Stimulated activated CD8-positive, alpha-beta memory T cell treated with anti-CD3 and anti-CD28 coated beads, Interleukin-7, amount 100 ng/mL, for 48 hours (primary cell): ENCODE data around the gene ACOXL.
A peak's percentile ranks its signal among the peaks of the same experiment; 100 is the strongest.

Experiments
- DNase-seq, 2 donors: peaks; one replicate each; pipeline ENCODE4 v3.0.0-alpha.2; 2020; ENCODE audit warnings: low read depth in 1 of 2; ENCODE audit errors: extremely low read depth in 1 of 2

ACOXL gene

GRCh38 chr2:111094691-111095090 lies 362.3 kb downstream of the ACOXL start:
- no peak for DNase-seq

- DNase-seq: no peak
Measured at GRCh38 chr2:111095434-111095833, 363.1 kb downstream of the ACOXL start.

GRCh38 chr2:111099402-111099801 lies 367.0 kb downstream of the ACOXL start:
- DNase-seq: no peak

GRCh38 chr2:111100087-111100764 lies 367.9 kb downstream of the ACOXL start:
- no peak for DNase-seq

GRCh38 chr2:111100765-111101162 lies 368.4 kb downstream of the ACOXL start:
- no peak for DNase-seq

- DNase-seq: no peak
Measured at GRCh38 chr2:111101592-111101991, 369.2 kb downstream of the ACOXL start.

GRCh38 chr2:111102216-111102615 lies 369.8 kb downstream of the ACOXL start:
- DNase-seq: no peak

- DNase-seq: no peak
Measured at GRCh38 chr2:111105926-111106325, 373.6 kb downstream of the ACOXL start.

- no peak for DNase-seq
Measured at GRCh38 chr2:111106706-111107105, 374.3 kb downstream of the ACOXL start.

- no peak for DNase-seq
Measured at GRCh38 chr2:111108745-111109271, 376.4 kb downstream of the ACOXL start.

GRCh38 chr2:111111101-111111755 lies 378.9 kb downstream of the ACOXL start:
- no peak for DNase-seq

- no peak for DNase-seq
Measured at GRCh38 chr2:111113838-111114237, 381.5 kb downstream of the ACOXL start.

- no peak for DNase-seq
Measured at GRCh38 chr2:111116011-111116746, 383.8 kb downstream of the ACOXL start.

GRCh38 chr2:111116843-111117597 lies 384.6 kb downstream of the ACOXL start:
- DNase-seq: peak in 1 of 2 donors; percentile 72

- DNase-seq: no peak
Measured at GRCh38 chr2:111117598-111118480, 385.5 kb downstream of the ACOXL start.

GRCh38 chr2:111118481-111118980 lies 386.2 kb downstream of the ACOXL start:
- no peak for DNase-seq

- no peak for DNase-seq
Measured at GRCh38 chr2:111118981-111119821, 386.8 kb downstream of the ACOXL start.

- no peak for DNase-seq
Measured at GRCh38 chr2:111119822-111120252, 387.5 kb downstream of the ACOXL start.
